Astrocyte (in vitro differentiated cells and primary cell): ENCODE measurements around the gene TRAP1. TPM values are rescaled to one million over a fixed set of nuclear protein-coding genes. Genes with fewer than 3 reads are reported as not detected.

ENCODE experiments used
- DNase-seq: peaks from one replicate; pipeline ENCODE4 v3.0.0-alpha.2; 2010; ENCODE audit warnings: low read depth
- FAIRE-seq: peaks from 2 replicates; lab custom pipeline; 2011; peaks lifted over from hg19 to GRCh38; lab: Jason Lieb, UNC
- H2AFZ ChIP-seq: 2 replicates; pipeline ENCODE4 v1.6.0; 2012; ENCODE audit warnings: low read depth, low read length, inconsistent platforms
- H3K27ac ChIP-seq: 2 replicates; pipeline ENCODE4 v1.5.1; 2011; ENCODE audit warnings: low read depth, low read length, inconsistent platforms
- H3K27me3 ChIP-seq: 2 replicates; pipeline ENCODE4 v1.6.0; 2011; ENCODE audit warnings: low read length, inconsistent platforms; ENCODE audit not compliant: insufficient read depth
- H3K36me3 ChIP-seq: 2 replicates; pipeline ENCODE4 v1.5.1; 2011; ENCODE audit warnings: low read length, inconsistent platforms; ENCODE audit not compliant: insufficient read depth
- H3K4me1 ChIP-seq: 2 replicates; pipeline ENCODE4 v1.5.1; 2011; ENCODE audit warnings: low read length, inconsistent platforms; ENCODE audit not compliant: insufficient read depth
- H3K4me2 ChIP-seq: 2 replicates; pipeline ENCODE4 v1.6.0; 2012; ENCODE audit warnings: low read length, inconsistent platforms
- H3K4me3 ChIP-seq: 2 replicates; pipeline ENCODE4 v1.5.1; 2011; ENCODE audit warnings: low read depth, mild to moderate bottlenecking, low read length, inconsistent platforms; ENCODE audit not compliant: insufficient read depth
- H3K79me2 ChIP-seq: 2 replicates; pipeline ENCODE4 v1.6.0; 2012; ENCODE audit warnings: mild to moderate bottlenecking, low read length, inconsistent platforms; ENCODE audit not compliant: insufficient read depth
- H3K9ac ChIP-seq: 2 replicates; pipeline ENCODE4 v1.6.0; 2012; ENCODE audit warnings: mild to moderate bottlenecking, low read length, inconsistent platforms
- H3K9me3 ChIP-seq: 2 replicates; pipeline ENCODE4 v1.5.1; 2012; ENCODE audit warnings: low read depth, mild to moderate bottlenecking, low read length, inconsistent platforms; ENCODE audit not compliant: insufficient read depth
- H4K20me1 ChIP-seq: 2 replicates; pipeline ENCODE4 v1.6.0; 2012; ENCODE audit warnings: low read length, inconsistent platforms; ENCODE audit not compliant: insufficient read depth
- H3K27ac Mint-ChIP-seq: one replicate; pipeline ENCODE4 v1.8.0; 2021; ENCODE audit warnings: mild to moderate bottlenecking, mixed read lengths; ENCODE audit not compliant: unreplicated experiment
- H3K27me3 Mint-ChIP-seq: one replicate; pipeline ENCODE4 v1.8.0; 2021; ENCODE audit warnings: low read depth, mixed read lengths; ENCODE audit not compliant: unreplicated experiment
- H3K36me3 Mint-ChIP-seq: one replicate; pipeline ENCODE4 v1.8.0; 2021; ENCODE audit warnings: low read depth, mixed read lengths; ENCODE audit not compliant: unreplicated experiment
- H3K4me1 Mint-ChIP-seq: one replicate; pipeline ENCODE4 v1.8.0; 2021; ENCODE audit warnings: low read depth, mixed read lengths; ENCODE audit not compliant: unreplicated experiment
- H3K4me3 Mint-ChIP-seq: one replicate; pipeline ENCODE4 v1.8.0; 2021; ENCODE audit warnings: mild to moderate bottlenecking, moderate library complexity, mixed read lengths; ENCODE audit not compliant: unreplicated experiment
- H3K9me3 Mint-ChIP-seq: one replicate; pipeline ENCODE4 v1.8.0; 2021; ENCODE audit warnings: mild to moderate bottlenecking, mixed read lengths; ENCODE audit not compliant: unreplicated experiment
- EZH2 ChIP-seq: IDR thresholded peaks from 2 replicates; pipeline ENCODE4 v1.6.1; 2012; ENCODE audit warnings: mild to moderate bottlenecking, low read length, inconsistent platforms; ENCODE audit not compliant: insufficient read depth
- total RNA-seq: library from RNA; stranded (reverse); gene quantifications from 2 replicates; pipeline ENCODE4 v1.2.1, GENCODE V29; 2021
- TF ChIP-seq, protein P1 (sequence below): IDR thresholded peaks from 2 replicates; pipeline ENCODE4 v1.5.1; 2011; ENCODE audit warnings: low read depth, mild to moderate bottlenecking, inconsistent platforms, low read length, moderate library complexity; ENCODE audit not compliant: insufficient read depth

The TRAP1 gene
- total RNA-seq, 1 donor from 2014 or later: 63.3 TPM

DNA sequence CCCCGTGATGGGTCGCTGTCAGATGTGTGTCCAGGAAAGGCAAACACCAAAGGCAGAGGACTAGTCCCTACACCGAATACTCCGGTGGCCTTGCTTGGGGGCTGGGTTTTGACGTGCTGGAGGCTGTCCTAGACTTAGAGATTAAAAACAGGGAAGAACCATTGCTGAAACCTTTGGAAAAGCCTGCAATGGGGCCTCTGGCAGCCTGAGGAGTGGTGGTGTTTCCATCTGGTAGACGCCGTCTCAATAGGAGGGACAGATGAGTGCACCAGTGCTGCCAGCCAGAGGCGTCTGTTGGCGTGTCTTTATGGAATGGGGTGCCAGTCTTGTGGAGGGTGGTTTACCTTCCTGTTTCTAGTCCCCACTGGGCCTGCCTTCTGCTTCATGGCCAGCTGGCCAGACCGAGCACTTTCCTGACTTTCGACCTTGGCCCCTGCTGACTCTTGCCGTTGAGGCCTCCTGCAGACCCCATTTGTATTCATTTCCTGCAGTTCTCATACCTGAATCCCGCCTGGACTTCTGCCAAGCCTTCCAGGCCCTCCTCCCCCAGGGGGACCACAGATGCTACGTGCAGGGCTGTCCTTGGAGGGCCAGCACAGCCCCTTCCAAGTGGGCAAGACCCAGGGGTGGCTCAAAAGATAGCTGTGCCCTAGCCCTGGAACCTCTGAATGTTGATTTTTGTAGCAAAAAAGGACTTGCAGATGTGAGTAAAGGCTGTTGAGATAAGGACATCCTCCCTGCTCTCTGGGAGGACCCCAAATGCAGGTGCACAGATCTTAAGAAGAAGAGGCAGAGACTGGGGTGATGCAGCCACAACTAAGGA, 64.7 kb downstream of the TRAP1 start:
- TF ChIP-seq, protein P1, sequence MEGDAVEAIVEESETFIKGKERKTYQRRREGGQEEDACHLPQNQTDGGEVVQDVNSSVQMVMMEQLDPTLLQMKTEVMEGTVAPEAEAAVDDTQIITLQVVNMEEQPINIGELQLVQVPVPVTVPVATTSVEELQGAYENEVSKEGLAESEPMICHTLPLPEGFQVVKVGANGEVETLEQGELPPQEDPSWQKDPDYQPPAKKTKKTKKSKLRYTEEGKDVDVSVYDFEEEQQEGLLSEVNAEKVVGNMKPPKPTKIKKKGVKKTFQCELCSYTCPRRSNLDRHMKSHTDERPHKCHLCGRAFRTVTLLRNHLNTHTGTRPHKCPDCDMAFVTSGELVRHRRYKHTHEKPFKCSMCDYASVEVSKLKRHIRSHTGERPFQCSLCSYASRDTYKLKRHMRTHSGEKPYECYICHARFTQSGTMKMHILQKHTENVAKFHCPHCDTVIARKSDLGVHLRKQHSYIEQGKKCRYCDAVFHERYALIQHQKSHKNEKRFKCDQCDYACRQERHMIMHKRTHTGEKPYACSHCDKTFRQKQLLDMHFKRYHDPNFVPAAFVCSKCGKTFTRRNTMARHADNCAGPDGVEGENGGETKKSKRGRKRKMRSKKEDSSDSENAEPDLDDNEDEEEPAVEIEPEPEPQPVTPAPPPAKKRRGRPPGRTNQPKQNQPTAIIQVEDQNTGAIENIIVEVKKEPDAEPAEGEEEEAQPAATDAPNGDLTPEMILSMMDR: no peak
- no peak for TF ChIP-seq EZH2
- H3K4me2 ChIP-seq: no peak overlapping the region
- H3K4me1 ChIP-seq: no peaks in the 10 kb centered on the region
- H3K36me3 ChIP-seq: peaks cover 11% of the 10 kb centered on the region
- H2AFZ ChIP-seq: no peak overlapping the region
- H3K27ac Mint-ChIP-seq: no peak overlapping the region
- no peak overlapping the region for H3K9ac ChIP-seq
- H4K20me1 ChIP-seq: peaks cover 5% of the 10 kb centered on the region
- no peak for FAIRE-seq
- H3K9me3 Mint-ChIP-seq: no peaks in the 10 kb centered on the region
- H3K27me3 ChIP-seq: no peaks in the 10 kb centered on the region
- H3K79me2 ChIP-seq: no peaks in the 10 kb centered on the region
- no peaks in the 10 kb centered on the region for H3K9me3 ChIP-seq
- H3K36me3 Mint-ChIP-seq: peaks cover 19% of the 10 kb centered on the region
- no peak overlapping the region for H3K4me3 ChIP-seq
- no peaks in the 10 kb centered on the region for H3K4me1 Mint-ChIP-seq
- H3K27ac ChIP-seq: no peak overlapping the region
- no peak overlapping the region for H3K4me3 Mint-ChIP-seq
- H3K27me3 Mint-ChIP-seq: no peaks in the 10 kb centered on the region
- DNase-seq: no peak

DNA sequence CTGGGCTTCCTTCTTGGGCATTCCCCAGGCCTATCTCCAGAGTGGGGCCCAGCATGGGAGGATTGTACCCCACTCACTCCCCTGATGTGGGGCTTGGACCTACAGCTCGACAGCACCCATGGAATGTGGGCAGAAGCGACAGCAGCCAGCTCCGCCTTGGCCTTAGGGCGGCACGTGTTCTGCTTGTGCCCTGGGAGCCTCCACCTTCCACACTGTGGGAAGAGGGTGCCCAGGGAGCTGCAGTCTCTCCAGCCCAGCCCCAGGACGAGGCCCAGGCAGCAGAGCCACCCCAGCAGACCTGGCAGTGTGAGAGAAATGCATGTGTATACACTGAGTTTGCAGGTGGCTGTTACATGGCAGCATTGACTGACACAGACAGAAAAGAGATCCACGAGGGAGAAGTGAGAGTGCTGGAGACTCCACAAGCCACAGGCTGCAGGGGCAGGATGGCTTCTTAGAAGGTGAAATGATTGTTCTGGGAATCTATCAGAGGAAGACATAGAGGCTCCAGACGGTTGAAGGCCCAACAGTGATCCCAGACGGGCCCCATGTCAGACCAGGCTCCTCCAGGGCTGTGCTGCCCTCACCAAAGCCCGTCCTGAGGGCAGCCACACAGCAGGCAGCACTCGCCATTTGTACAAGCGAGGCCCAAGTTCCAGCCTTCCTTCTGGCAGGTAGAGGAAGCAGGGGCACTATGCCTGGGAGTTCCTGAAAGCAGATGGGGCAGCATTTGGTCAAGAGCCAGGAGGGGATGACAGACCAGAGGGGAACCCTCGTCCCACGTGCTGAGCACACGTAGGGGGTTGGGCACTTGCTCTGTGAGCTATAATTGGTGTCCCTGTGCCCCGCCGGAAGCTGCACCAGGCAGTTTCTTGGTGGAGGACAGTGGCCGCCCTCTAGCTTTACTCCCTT, 65.6 kb downstream of the TRAP1 start:
- H3K27ac ChIP-seq: no peak overlapping the region
- H3K79me2 ChIP-seq: no peaks in the 10 kb centered on the region
- DNase-seq: no peak
- FAIRE-seq: no peak
- Mint-ChIP-seq H3K4me3 (no peak overlapping the region), H3K27ac (no peak overlapping the region), H3K27me3 (no peaks in the 10 kb centered on the region), H3K4me1 (no peaks in the 10 kb centered on the region), H3K36me3 (peaks cover 10% of the 10 kb centered on the region), H3K9me3 (no peaks in the 10 kb centered on the region)
- TF ChIP-seq, protein P1: no peak
- no peak for TF ChIP-seq EZH2
- no peaks in the 10 kb centered on the region for H3K9me3 ChIP-seq
- H3K4me3 ChIP-seq: no peak overlapping the region
- peaks cover 3% of the 10 kb centered on the region for H3K36me3 ChIP-seq
- no peaks in the 10 kb centered on the region for H3K4me1 ChIP-seq
- peaks cover 7% of the 10 kb centered on the region for H4K20me1 ChIP-seq
- H3K27me3 ChIP-seq: no peaks in the 10 kb centered on the region
- no peak overlapping the region for H2AFZ ChIP-seq
- no peak overlapping the region for H3K4me2 ChIP-seq
- H3K9ac ChIP-seq: no peak overlapping the region
